Measurements from ENCODE around the gene OCRL.

Gene OCRL

DNA sequence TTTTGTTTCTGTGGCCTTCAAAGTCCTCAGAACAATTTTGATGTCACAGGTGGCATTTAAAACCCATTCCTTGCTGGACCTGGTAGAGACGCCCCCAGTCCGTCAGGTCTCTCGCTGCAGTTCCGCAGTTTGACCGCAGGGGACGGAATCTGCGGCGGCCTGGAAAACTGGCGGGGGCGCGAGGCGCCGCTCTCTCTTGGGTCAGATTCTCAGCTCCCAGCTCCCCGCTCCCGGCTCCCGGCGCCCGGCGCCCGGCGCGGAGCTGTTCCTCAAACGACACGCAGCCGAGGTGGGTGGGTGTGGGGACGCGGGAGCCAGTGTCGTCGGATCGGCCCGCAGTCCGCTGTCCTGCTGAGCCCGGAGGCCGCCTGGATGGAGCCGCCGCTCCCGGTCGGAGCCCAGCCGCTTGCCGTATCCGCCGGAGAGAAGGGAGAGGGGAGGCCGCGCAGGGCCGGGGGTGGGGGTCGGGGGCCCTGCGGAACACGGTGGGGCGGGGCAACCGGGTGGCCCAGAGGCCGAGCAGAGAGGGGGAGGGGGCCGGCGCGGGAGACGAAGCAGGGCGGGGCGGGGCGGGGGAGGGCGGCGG is at the start of gene OCRL:
TSS of gene OCRL (plus strand) at position 192 of the 586 bp plus-strand sequence. CDS start at position 373, 181 bp downstream.
- Histone ChIP-seq H3K27me3 (no peaks in the 10 kb centered on the region), H3K9me3 (no peaks in the 10 kb centered on the region), H3K4me3 (ENCODE audit: low read depth in 1 of 2, low read length in 1 of 2) (peak within 1 kb of the TSS; percentile 66 to 68), H3K27ac (peak within 1 kb of the TSS; percentile 64), H3K4me1 (ENCODE audit: control insufficient read depth in 1 of 2, insufficient read depth in 1 of 2, low read depth in 1 of 2, low read length in 1 of 2) (peaks cover 8 to 9% of the 10 kb centered on the region in 2 experiments), H3K36me3 (no peaks in the 10 kb centered on the region)
- TF ChIP-seq, protein P1, sequence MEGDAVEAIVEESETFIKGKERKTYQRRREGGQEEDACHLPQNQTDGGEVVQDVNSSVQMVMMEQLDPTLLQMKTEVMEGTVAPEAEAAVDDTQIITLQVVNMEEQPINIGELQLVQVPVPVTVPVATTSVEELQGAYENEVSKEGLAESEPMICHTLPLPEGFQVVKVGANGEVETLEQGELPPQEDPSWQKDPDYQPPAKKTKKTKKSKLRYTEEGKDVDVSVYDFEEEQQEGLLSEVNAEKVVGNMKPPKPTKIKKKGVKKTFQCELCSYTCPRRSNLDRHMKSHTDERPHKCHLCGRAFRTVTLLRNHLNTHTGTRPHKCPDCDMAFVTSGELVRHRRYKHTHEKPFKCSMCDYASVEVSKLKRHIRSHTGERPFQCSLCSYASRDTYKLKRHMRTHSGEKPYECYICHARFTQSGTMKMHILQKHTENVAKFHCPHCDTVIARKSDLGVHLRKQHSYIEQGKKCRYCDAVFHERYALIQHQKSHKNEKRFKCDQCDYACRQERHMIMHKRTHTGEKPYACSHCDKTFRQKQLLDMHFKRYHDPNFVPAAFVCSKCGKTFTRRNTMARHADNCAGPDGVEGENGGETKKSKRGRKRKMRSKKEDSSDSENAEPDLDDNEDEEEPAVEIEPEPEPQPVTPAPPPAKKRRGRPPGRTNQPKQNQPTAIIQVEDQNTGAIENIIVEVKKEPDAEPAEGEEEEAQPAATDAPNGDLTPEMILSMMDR (IDR thresholded peaks at IDR 0.05) = peak; percentile 61

DNA sequence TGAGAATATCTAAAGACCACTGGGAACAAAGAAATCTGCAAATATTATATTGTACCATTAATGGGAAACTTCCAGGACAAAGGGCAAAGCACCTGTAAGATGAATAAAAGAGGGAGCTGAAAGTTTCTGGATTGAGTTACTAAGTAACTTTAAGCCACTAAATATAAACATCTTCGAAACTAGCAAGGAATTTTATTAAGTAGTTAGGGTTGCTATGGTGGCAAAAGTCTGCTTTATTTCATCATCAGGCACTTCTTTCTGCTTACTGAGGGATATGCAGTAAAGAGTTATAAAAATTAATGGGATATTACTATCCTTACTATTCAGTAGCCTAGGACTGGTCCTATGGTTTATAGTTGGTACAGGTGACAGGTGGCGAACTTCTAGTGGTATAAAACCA is 49.7 kb upstream of the OCRL start:
- Histone ChIP-seq H3K27ac (no peak overlapping the region), H3K9me3 (no peaks in the 10 kb centered on the region), H3K4me3 (ENCODE audit: low read depth in 1 of 2, low read length in 1 of 2) (no peak overlapping the region), H3K27me3 (no peaks in the 10 kb centered on the region), H3K36me3 (no peaks in the 10 kb centered on the region), H3K4me1 (ENCODE audit: control insufficient read depth in 1 of 2, insufficient read depth in 1 of 2, low read depth in 1 of 2, low read length in 1 of 2) (no peaks in the 10 kb centered on the region)
- TF ChIP-seq, protein P1 (IDR thresholded peaks at IDR 0.05) = no peak

DNA sequence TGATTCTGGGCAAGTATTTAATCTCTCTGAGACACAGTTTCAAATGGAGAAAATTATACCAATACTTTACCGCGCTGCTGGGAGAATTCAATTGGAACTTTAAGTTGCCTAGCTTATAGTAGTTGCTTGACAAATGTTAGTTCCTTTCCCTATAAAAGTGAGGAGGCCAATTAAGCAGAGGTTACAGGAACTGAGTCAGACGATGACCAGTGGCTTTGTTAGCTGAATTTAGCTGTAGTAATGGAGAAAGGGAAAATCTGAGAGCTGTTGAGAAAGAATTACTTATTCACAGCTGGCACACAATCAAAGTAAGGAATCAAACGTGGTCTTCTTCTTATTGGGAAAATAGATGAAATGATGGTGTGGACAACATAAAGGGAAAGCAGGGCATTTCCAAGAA is 46.4 kb upstream of the OCRL start:
- no peak overlapping the region for H3K27ac ChIP-seq
- H3K36me3 ChIP-seq = no peaks in the 10 kb centered on the region
- no peaks in the 10 kb centered on the region for H3K27me3 ChIP-seq
- TF ChIP-seq, protein P1 (IDR thresholded peaks at IDR 0.05) = no peak
- H3K4me3 ChIP-seq (ENCODE audit: low read depth in 1 of 2, low read length in 1 of 2) = no peak overlapping the region
- no peaks in the 10 kb centered on the region for H3K4me1 ChIP-seq (ENCODE audit: control insufficient read depth in 1 of 2, insufficient read depth in 1 of 2, low read depth in 1 of 2, low read length in 1 of 2)
- H3K9me3 ChIP-seq = no peaks in the 10 kb centered on the region

DNA sequence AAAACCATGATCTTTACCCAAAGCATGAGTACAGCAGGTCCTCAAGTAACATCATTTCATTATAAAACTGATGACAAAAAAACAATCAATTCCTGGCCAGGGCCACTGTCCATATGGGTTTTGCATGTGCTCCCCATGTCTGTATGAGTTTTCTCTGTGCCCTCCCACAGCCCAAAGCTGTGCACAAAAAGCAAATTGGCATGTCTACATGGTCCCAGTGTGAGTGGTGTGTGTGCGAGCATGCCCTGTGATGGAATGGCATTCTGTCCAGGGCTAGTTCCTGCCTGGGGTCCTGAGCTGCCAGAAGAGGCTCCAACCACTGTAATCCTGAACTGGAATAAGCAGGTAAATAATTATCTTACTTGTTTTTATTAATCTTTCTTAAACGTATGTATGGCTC is 45.2 kb upstream of the OCRL start:
- TF ChIP-seq, protein P1 (IDR thresholded peaks at IDR 0.05) = no peak
- Histone ChIP-seq H3K27ac (no peak overlapping the region), H3K9me3 (no peaks in the 10 kb centered on the region)

DNA sequence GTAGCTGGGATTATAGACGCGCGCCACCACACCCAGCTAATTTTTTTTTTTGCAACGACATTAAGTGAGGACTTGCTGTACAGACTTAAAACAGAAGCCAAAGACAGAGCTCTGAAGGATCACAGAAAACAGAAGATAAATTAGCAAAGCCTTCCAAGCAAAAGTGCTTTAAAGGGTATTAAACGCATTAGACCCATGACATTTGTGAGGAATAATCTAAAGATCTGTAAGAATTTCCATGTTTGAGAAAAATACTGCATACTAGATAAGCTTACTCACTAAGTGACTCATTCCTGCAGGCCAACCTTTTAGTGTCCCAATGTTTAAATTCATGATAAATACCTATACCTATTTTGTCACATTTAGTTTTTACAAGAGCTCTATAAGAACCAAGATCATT is 44.2 kb upstream of the OCRL start:
- no peak overlapping the region for H3K27ac ChIP-seq
- H3K9me3 ChIP-seq = no peaks in the 10 kb centered on the region

More for the DNA sequence above, 45.2 kb upstream of the OCRL start:
- Histone ChIP-seq H3K27me3 (no peaks in the 10 kb centered on the region), H3K4me3 (ENCODE audit: low read depth in 1 of 2, low read length in 1 of 2) (no peak overlapping the region), H3K4me1 (ENCODE audit: control insufficient read depth in 1 of 2, insufficient read depth in 1 of 2, low read depth in 1 of 2, low read length in 1 of 2) (no peaks in the 10 kb centered on the region), H3K36me3 (no peaks in the 10 kb centered on the region)

More for the DNA sequence above, 44.2 kb upstream of the OCRL start:
- Histone ChIP-seq H3K4me1 (ENCODE audit: control insufficient read depth in 1 of 2, insufficient read depth in 1 of 2, low read depth in 1 of 2, low read length in 1 of 2) (no peaks in the 10 kb centered on the region), H3K36me3 (no peaks in the 10 kb centered on the region), H3K27me3 (no peaks in the 10 kb centered on the region), H3K4me3 (ENCODE audit: low read depth in 1 of 2, low read length in 1 of 2) (no peak overlapping the region)
- TF ChIP-seq, protein P1 (IDR thresholded peaks at IDR 0.05) = no peak

Data from neutrophil (primary cell).